HTR-8/SVneo (cell line): ENCODE data around the gene PCDH1.
"Not testable (repeated sequence)": the region's sequence is repeated elsewhere in the genome, so short reads cannot be mapped to it uniquely, and the experiment has no call there.

Source experiments
- DNase-seq: peaks from one replicate; pipeline ENCODE4 v3.0.0; 2011; ENCODE audit warnings: low spot score, mixed read lengths; ENCODE audit not compliant: insufficient read length
- FAIRE-seq: peaks from 2 replicates; lab custom pipeline; 2011; peaks lifted over from hg19 to GRCh38; lab: Jason Lieb, UNC

Gene PCDH1

DNA sequence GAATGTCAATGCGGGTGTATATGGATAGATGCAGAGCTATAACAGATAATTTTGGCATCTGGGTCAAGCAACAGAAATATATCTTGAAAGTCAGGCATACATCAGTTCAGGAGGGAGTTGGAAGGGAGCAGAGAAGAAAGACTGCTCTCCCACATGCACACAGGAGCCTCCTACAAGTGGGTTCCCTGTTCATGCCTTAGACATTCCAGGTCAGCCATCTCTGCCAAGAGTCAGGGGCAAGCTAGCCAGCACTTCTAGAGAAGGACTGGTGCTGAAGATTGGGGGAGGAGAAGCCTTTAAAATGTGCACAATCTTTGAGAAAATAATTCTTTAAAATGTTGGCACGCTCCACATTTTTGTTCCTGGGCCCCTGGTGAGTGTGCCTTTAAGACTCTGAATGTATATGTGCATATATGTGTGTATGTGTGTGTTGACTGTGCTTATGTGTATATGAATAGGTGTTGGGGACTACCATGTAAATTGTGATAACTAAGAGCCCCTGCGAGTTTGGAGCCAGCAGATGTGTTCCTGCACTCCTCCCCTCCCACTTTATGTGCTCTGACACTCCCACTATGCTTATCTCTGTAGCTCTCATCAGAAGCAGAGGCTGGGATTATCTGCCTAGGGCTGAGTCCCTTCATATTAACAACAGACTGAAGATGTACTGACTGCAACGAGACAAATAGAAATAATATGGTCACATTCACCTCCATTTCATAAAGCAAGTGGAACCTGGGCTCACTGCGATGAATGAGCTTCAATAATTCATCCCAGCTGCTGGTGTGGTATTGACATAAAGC lies 24.0 kb upstream of the PCDH1 start:
- DNase-seq (no peak), FAIRE-seq (no peak)

DNA sequence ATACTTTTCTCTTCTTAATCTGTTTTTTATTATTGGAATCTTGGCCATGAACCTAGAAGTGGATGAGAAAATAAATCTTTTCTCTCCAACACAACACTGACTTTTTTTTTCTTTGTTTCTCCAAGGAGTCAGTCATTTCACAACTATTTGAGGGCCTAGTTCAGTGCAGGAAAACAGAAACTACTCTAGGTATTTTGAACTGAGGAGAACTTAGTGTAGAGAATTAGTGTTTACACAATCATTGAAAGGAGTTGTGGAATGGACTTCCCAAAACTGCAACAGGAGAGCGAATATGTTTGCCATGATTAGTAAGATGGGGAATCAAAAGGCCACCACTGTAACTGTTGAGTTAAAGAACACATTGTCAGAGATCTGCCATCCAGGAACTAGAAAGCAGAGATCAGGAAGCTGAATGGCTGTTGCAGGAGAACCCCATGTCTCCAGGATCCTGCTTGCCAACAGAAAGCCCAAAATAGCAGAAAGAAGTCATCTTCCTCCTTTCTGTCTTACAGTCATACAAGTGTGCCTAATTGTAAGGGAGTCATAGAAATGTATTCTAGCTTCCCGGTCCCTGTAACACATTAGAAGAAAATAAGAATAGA lies 20.3 kb upstream of the PCDH1 start:
- FAIRE-seq, result no peak

DNA sequence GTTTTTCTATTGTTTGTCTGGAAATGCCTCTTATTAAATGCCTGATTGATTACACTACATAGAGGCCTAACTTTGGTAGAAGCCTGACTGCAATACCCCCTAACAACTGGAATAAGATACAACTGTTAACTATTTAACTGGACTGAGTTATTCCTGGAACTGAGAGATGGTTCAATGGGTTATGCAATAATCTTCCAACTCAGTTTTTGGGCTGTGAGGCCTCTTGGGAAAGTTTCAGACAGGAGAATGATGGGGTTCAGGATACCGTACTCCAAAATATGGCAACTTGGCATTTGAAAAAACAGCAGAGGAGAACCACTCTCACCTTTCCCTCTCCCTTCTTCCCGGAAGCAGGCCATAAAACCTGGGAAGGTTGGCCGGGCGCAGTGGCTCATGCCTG lies 19.2 kb upstream of the PCDH1 start:
- no peak for FAIRE-seq
- DNase-seq, result no peak

More for the DNA sequence above, 20.3 kb upstream of the PCDH1 start:
- DNase-seq, result no peak

DNA sequence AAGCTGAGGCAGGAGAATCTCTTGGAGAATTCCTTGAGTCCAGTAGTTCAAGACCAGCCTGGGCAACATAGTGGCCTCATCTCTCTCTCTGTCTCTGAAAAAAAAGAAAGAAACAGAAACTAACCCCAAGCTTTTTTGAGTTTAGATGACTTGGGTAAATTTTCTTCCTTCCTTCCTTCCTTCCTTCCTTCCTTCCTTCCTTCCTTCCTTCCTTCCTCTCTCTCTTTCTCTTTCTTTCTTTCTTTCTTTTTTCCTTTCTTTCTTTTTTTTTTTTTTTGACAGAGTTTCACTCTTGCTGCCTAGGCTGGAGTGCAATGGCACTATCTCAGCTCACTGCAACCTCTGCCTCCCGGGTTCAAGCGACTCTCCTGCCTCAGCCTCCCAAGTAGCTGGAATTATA lies 12.2 kb upstream of the PCDH1 start:
- not testable (repeated sequence) for DNase-seq

DNA sequence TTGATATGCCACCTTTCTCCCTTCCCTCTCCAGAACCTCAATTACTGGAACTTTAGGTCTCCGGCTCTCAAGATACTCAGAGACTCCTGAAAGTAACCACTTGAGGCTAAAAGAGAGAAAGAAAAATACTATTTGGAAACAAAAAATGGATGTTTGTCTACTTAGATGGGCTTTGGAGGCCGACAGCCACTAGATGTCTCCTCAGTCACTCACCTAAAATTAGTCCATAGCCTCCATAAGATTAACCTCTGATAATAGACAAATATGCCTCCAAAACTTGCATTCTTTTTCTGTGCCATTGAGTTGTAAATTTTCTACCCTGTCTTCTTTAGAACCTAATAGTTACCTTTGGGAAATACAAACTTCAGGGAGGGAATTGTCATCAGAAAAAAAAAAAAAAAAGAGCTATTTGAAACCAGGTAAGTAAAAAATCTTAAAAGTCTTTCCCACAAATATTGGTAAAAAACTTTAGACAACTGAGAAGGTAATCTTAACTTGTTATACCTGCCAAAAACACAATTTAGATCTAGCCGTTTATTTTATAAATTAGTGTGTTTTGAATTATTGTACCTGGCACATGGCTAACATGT lies 11.2 kb upstream of the PCDH1 start:
- FAIRE-seq, result no peak

More for the DNA sequence above, 12.2 kb upstream of the PCDH1 start:
- FAIRE-seq, result not testable (repeated sequence)

DNA sequence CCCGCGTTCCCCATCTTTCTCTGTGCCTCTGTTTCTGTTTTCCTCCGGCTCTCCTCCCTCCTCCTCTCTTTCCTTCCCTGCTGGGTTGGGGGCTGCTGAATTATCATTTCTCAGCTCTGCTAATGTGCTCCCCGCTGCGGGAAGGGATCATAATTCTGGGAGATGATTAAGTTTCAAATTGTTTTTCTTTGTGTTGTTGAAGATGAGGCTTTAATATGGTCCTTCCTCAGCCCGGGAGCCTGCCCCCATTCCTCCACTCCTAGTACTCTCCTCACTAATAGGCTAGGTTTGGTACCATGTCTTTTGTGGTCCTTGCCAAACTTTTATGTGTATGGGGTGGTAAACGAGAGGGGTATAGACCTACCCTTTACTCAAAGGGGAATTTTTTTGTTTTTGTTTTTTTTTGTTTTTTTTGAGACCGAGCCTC lies 5.7 kb upstream of the PCDH1 start:
- no peak for DNase-seq
- FAIRE-seq, result no peak

More for the DNA sequence above, 11.2 kb upstream of the PCDH1 start:
- DNase-seq, result peak; percentile 24

DNA sequence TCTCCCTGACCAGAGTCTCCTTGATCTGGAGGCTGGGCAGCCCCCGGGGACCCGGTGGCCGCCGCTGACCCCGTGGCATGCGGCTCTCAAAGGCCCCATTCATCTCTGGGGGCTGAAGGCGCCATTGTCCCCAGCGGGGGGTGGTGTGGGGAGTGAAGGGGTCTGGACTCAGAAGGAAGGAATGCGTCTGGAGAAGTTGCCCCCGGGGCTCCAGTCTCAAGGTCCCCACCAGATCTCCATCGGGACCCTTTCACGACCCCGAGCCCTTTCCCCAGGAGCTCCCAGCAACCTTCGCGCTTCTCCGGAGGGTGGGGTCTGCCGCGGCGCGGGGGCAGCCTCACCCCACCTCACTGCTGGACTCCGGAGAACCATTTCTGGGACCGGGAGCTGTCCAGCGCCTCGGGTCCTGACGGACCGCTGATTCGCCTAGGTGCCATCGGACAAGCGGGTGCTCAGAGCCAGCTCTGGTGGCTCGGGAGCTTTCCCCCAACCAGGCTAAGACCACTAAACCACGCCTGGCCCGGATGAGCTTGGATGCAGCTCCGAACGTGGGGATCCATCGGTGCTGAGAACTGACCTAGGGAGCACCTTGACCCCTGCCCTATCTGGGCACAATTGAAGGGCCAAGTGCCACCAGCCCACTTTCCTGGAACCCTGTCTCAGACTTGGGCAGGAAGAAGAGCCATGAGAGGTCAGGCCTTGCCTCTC lies 5.1 kb upstream of the PCDH1 start:
- DNase-seq, result peak; percentile 32
- FAIRE-seq, result no peak

DNA sequence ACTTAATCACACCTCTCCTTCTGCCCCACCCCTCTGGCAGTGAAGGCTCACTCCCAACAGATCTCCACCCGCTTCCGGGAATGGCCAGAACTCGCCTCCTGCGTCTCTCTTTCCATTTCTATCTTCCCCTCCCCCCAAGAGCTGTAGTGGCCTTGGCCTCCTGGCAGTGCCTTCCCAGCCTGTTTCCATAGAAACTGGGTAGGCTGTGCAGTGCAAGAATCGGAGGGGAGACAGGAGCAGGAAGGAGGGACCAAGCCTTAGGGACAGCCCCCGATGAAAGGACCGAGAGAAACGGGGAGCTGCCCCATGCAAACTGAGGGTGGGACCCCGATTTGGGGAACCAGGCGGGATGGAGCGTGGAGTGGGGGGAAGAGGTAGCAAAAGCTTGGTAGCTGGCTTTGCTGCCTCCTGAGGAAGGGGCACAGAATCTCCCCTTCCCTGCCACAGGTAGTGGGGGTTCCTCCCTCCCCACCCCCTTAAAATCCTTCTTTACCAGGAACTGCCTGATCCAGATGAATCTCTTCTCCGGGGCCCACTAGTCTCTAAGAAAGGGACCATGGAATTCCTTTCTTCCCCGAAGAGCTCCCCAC lies 4.5 kb upstream of the PCDH1 start:
- no peak for FAIRE-seq
- DNase-seq, result no peak

DNA sequence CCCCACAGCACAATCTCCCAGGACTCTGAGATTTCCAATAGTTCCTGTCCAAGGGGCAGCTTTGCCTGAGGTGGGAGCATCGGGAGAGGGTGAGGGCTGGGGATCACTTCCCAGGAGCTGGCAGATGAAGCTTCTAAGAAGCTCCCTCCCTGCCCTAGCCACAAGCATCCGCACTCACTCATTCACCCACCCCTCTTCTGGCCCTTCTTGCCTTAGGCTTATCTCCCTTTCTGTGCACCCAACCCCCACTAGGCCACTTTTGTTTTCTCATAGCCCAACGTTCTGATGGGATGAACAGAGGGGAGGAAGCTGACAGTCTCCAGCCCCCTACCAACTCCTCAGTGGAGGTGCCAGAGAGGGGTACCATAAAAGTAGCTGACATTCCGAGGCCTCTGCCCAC lies 3.7 kb upstream of the PCDH1 start:
- DNase-seq, result no peak
- no peak for FAIRE-seq

DNA sequence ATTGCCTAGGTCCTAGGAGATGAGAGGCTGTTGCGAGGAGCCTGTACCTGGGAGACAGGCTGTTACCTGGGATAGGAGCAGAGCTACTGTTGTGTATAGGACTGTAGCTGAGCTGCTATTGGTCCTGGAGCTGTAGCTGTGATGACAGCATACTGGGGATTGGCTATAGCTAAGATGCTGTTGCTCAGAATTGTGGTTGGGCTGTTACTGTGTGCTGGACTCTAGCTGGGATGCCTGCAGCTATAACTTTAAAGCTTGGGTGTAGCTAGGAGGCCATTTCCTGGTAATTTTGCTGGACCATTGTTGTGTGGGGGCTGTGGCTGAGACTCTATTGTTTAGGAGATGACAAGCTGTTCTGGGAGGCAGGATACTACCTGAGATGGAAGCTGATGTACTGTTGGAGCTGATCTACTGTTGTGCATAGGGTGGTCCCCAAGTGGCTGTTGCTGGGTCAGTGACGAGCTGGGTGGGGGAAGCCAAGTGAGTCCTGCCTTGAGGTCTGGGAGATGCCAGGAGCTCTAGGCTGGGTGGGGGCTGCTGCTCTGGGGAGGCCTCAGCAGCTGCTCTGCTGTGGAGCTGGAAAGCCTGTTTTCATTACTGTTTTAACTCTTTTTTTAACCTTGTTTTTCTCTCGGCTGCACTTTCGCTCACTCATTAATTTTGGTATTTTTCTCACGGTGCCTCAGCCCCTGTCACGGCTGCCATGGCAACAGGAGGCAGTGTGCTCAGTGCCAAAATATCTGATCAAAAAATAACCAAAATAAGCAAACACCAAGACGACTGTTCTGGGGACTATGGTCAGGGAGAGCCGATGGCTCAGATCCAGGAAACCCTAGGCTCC lies 3.0 kb upstream of the PCDH1 start:
- FAIRE-seq (no peak), DNase-seq (no peak)

DNA sequence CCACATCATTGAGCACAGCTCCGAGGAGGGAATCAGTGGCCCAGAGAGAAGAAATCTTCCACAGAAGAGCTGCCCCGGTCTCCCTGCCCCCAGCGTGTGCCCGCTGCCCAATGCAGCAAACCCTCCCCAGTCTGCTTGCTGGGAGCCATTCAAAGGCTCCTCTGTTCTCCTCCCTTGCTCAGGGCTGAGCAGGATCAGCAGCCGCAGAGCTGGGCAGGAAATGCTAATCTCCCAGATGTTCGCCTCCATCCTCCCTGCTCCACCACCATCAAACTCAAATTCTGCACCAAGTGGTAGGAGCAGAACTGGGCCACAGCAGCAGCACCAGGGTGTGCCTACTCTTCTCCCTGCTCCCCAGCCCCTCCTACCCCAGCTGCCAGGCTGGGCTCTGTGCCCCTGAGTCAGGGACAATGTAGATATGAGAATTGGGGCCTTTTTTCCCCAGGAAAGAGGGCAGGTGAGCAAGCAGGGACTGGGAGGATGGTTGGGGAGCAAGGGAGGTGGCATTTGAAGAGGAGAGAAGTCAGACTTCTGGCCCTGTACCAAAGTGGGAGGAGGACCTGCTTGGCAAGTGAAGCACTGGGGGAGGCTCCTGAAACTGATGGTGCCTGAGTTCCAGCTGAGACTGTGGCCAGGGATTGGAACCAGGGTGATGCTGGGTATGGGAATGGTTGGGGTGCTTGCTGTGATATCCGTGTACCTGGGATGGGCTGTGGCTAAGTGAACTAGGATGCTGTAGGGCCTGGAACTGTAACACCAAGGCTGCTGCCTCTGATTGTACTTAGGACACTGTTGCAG lies 1.9 kb upstream of the PCDH1 start:
- DNase-seq, result no peak
- FAIRE-seq, result no peak

DNA sequence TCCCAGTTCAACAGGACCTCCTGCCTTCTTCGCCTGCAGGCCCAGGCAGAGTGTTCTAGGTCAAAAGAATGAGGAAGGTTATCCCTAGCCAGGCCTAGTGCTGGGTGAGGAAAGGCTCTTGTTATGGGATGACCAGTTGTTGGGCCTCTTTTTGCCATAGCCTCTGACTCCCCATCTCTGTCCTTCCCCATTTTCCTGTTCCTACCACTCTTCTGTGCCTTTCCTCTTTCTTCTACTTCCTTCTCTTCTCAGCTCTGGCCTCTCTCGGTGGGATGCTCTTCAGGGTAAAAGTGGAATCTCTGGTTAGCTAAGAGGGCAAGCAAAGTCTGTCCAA lies 1.2 kb upstream of the PCDH1 start:
- FAIRE-seq (peak; percentile 54), DNase-seq (no peak)

DNA sequence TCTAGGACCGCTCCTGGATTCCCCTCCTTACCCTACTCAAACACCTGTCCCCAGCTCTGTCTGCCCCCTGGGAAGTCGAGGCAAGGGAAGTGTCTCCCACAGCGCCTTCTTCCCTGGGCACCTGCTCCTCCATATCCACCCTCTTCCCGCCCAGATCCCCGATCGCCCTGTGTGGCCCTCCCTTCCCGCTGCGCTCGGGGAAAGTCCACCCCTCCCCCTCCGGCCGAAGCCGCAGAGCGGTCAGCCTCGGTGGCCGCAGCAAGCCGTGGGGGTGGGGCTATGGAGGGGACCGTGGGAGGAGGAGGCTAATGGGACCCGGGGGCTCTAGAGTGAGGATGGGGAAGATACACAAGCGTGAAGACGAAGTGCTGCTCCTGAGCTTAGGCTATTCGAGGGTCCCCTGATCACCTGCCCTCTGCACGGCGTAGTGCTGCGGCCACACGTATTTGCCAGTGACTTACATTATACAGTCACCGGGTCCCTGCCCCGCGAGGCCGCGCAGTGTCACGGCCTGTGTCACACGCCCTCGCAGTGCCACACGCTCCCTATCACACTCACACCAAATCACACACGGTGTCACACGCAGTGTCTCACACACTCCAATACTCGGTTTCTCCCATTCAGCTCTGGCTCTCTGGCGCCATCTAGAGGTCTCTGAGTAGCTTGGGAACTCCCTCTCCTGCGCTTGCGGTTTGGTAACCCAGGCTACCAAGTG lies 658 bp upstream of the PCDH1 start:
- peak; percentile 79 for DNase-seq
- FAIRE-seq, result peak; percentile 55

DNA sequence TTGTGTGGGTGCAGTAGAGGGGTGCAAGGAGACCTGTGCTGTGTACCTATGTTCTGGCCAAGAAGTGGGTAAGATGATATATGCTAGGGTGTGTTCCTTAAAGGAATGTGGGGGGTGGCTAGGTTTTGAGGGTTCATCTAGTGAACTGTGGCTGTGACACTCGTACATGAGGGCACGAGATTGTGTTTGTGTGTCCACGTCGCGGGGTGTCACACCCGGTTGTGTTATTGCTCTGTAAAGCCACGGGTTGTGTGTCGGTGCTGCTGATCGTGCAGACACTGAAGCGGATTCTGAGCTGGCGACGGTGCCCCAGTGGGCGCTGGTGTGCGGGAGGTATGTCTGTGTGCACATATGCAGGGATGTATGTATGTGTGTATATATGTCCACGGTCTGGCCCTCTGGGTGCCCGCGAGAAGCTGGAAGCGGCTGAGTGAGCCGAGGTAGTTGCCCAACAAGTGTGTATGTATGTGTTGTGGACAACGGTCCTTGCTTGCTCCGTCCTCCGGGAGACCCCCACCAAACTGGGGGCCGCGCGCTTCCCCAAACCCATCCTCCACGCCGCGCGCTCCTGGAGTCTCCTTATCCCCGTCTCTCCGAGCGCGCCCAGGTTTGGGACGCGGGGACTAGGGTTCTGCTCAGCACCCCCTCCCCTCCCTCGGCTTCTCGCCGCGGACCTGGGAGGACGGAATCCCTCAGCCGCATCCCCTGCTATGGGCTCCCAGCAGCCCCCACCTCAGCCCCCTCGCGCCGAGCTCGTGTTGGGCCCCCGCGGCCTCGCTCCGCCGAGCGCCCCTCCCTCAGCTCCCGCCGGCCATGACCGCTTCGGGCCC lies 639 bp downstream of the PCDH1 start:
- DNase-seq (no peak), FAIRE-seq (no peak)

DNA sequence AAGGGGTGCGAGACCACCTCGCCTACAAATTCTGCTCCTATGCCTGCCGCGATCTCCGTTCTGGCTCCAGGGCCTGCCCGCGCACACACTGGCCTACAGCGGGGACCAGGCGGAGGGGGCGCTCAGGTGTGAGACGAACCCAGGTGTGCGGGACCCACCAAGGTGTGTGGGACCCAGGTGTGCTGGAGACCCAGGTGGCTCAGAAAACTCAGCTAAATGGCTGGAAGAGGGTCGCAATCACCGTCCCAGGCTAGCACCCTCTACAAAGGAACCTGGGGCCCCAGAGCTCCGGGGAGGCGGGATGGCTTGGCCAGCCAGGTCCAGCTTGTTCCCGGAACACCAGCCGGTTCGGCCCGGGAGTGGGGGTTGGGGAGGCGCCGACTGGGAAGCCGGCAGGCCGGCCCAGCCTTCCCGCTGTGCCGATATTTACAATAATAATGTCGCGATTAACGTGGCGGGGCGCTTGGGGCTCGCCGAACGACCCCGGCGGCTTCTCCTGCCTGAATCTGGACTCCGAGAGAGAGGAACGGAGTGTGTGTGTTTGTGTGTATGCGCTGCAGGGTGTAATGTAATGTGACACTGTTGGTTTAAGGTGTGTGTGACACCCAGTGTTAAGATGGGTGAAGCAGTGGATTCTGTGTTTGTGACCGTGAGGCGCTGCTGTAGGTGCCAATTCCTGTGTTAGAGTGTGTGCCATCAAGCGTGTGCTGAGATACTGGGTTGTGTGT lies 1.4 kb downstream of the PCDH1 start:
- no peak for FAIRE-seq
- DNase-seq, result no peak

DNA sequence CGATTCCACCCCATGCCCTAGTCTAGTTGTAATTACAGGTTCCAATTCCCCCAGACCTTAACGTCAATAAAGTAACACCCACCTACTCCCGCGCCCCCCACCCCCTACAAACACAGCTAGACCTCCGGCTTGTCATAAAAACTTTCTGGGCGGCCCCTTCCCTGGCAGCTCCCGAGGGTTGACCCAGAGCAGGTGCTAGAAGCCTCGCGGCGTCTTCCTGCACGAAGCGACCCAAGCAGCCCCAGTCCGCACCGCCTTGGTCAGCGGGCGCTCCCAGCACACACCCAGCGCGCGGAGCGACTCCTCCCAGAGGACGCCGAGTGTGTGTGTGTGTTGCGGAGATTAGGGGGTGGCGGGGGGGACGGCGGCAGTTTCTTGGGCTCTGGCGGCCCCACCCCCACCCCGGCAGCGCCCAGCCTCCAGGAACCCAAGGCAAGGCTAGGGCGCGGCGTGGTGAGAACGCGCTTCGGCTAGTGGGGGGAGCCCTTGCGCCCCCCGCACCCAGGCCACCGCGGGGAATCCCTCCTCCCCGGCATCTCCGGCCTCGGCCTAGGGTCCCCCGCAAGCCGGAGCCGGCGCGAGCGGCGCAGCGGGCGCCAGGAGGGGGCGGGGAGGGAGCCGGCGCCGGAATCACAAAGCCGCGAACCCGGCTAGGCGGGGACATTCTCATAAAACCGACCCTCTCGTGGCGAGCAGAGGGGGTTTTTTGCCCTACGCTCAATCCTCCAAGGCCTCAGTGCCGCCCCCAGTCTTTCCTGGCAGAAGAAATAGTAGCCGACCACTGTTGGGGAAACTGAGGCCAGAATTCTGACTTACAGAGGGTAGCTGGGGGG lies 2.2 kb downstream of the PCDH1 start:
- DNase-seq, result no peak
- FAIRE-seq, result no peak
